ENCODE measurements around the gene PAPLN. TPM values are rescaled to one million over a fixed set of nuclear protein-coding genes. Genes with fewer than 3 reads are reported as not detected.

PAPLN gene
- total and polyA plus RNA-seq, 2 of the 13 experiments (the other 11 are each of a cell fraction or from before 2014, with no cell fraction given) = not detected

- no peak overlapping the region for H3K4me3 ChIP-seq (replicated peaks in 1 of 3; ENCODE audit: insufficient read depth in 1 of 3, low read depth in 2 of 3, low read length in 3 of 3)
- intact Hi-C loops (cut with micrococcal nuclease; ENCODE audit: unreplicated experiment) = no loop called here
- ATAC-seq (no peak), FAIRE-seq (no peak), DNase-seq (ENCODE audit: low spot score) (no peak)
- no peaks in the 10 kb centered on the region for H4K20me1 ChIP-seq (ENCODE audit: insufficient read depth, low read length)
- H3K79me2 ChIP-seq (ENCODE audit: insufficient read depth, low read length) = no peaks in the 10 kb centered on the region
- no peak overlapping the region for H3K9ac ChIP-seq (ENCODE audit: insufficient read depth, low read depth, low read length)
- 70% methylated on average over 40 of the region's 64 CpGs for WGBS (ENCODE audit: low lambda C conversion rate)
- H2AFZ ChIP-seq (ENCODE audit: low read length) = no peak overlapping the region
- no TSS peak for BruUV-seq (replicated peaks)
- H3K27me3 ChIP-seq (ENCODE audit: control insufficient read depth in 1 of 2, insufficient read depth in 2 of 2, low read length in 2 of 2) = peaks cover 12 to 35% of the 10 kb centered on the region in 2 experiments
- ChIA-PET POLR2A (no interaction called here), CTCF (ENCODE audit: low intra/inter-chr PET ratio, low total read pairs) (no interaction called here)
- no peaks in the 10 kb centered on the region for H3K9me3 ChIP-seq (ENCODE audit: low read length)
- no peak overlapping the region for H3K27ac ChIP-seq (ENCODE audit: extremely low read length, insufficient read depth, low read length)
- no peak overlapping the region for H3K4me2 ChIP-seq (ENCODE audit: low read depth, low read length)
- in situ Hi-C loops (cut with HindIII; ENCODE audit: extremely low pct_ligation_motif_present, low pct_unique_long_range_greater_than_20kb) = no loop called here
- no peaks in the 10 kb centered on the region for H3K4me1 ChIP-seq (ENCODE audit: insufficient read depth, low read length)
- no peaks in the 10 kb centered on the region for H3K36me3 ChIP-seq (replicated peaks in 1 of 2; ENCODE audit: control insufficient read depth in 1 of 2, insufficient read depth in 2 of 2, low read length in 2 of 2)
- TF ChIP-seq AKAP8 (CRISPR knock-in tag; IDR thresholded peaks at IDR 0.05) (no peak), RFXAP (CRISPR knock-in tag; IDR thresholded peaks at IDR 0.05; ENCODE audit: borderline replicate concordance) (no peak), TGIF2 (CRISPR knock-in tag; IDR thresholded peaks at IDR 0.05) (no peak), ZXDC (CRISPR knock-in tag; IDR thresholded peaks at IDR 0.05) (no peak), ZNF781 (CRISPR knock-in tag; IDR thresholded peaks at IDR 0.05; ENCODE audit: borderline replicate concordance, not compliant biosample characterization) (no peak), SIN3B (IDR thresholded peaks at IDR 0.05; ENCODE audit: low read length) (no peak), ZNF282 (IDR thresholded peaks at IDR 0.05; ENCODE audit: partially characterized antibody) (no peak), POGZ (CRISPR knock-in tag; IDR thresholded peaks at IDR 0.05) (no peak), HDAC6 (IDR thresholded peaks at IDR 0.05; ENCODE audit: low read depth, low read length) (no peak), TCF7 (IDR thresholded peaks at IDR 0.05; ENCODE audit: low read depth) (no peak), ZNF256 (CRISPR knock-in tag; conservative IDR thresholded peaks at IDR 0.05) (no peak), ZNF660 (CRISPR knock-in tag; IDR thresholded peaks at IDR 0.05; ENCODE audit: borderline replicate concordance, low read depth) (no peak), ZBTB39 (CRISPR knock-in tag; IDR thresholded peaks at IDR 0.05) (no peak), ZMYM4 (CRISPR knock-in tag; IDR thresholded peaks at IDR 0.05) (no peak)
- TF ChIP-seq, protein P1, sequence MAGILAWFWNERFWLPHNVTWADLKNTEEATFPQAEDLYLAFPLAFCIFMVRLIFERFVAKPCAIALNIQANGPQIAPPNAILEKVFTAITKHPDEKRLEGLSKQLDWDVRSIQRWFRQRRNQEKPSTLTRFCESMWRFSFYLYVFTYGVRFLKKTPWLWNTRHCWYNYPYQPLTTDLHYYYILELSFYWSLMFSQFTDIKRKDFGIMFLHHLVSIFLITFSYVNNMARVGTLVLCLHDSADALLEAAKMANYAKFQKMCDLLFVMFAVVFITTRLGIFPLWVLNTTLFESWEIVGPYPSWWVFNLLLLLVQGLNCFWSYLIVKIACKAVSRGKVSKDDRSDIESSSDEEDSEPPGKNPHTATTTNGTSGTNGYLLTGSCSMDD (CRISPR knock-in tag; IDR thresholded peaks at IDR 0.05) = no peak
- TF ChIP-seq, protein P2, sequence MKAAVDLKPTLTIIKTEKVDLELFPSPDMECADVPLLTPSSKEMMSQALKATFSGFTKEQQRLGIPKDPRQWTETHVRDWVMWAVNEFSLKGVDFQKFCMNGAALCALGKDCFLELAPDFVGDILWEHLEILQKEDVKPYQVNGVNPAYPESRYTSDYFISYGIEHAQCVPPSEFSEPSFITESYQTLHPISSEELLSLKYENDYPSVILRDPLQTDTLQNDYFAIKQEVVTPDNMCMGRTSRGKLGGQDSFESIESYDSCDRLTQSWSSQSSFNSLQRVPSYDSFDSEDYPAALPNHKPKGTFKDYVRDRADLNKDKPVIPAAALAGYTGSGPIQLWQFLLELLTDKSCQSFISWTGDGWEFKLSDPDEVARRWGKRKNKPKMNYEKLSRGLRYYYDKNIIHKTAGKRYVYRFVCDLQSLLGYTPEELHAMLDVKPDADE (CRISPR knock-in tag; IDR thresholded peaks at IDR 0.05) = no peak
- TF ChIP-seq, protein P3, sequence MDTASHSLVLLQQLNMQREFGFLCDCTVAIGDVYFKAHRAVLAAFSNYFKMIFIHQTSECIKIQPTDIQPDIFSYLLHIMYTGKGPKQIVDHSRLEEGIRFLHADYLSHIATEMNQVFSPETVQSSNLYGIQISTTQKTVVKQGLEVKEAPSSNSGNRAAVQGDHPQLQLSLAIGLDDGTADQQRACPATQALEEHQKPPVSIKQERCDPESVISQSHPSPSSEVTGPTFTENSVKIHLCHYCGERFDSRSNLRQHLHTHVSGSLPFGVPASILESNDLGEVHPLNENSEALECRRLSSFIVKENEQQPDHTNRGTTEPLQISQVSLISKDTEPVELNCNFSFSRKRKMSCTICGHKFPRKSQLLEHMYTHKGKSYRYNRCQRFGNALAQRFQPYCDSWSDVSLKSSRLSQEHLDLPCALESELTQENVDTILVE (CRISPR knock-in tag; IDR thresholded peaks at IDR 0.05) = no peak
Observed at GRCh38 chr14:73245480-73246325, 8.4 kb downstream of the PAPLN start.
